Measurements from ENCODE around the gene AOPEP. TPM values are rescaled to one million over a fixed set of nuclear protein-coding genes. Genes with fewer than 3 reads are reported as not detected.

Gene AOPEP
- total and polyA plus RNA-seq, 11 donors: 105 to 310 (median 185) TPM

- H3K9me3 ChIP-seq: no peaks in the 10 kb centered on the region
- peaks cover 0 to 32% (median 7%) of the 10 kb centered on the region in 9 donors for H3K36me3 ChIP-seq
- TF ChIP-seq CTCF (IDR thresholded peaks at IDR 0.05) (no peak), POLR2A (IDR thresholded peaks at IDR 0.05) (no peak)
- 51 to 77% (median 60%) methylated on average over 16 of the region's 16 CpGs for WGBS, 4 donors
- no peak for DNase-seq
- H3K4me1 ChIP-seq: peaks cover 6 to 97% (median 63%) of the 10 kb centered on the region in 12 donors
- peaks cover 0 to 2% (median 0%) of the 10 kb centered on the region in 9 donors for H3K27me3 ChIP-seq
- peak overlapping the region in 11 of 12 donors; percentile 5 to 90 (median 84) for H3K27ac ChIP-seq
- ATAC-seq: peak in 1 of 4 donors; percentile 2
- intact Hi-C loops (cut with DNase I): loop anchor here in 2 of 10 donors (5.0 kb wide), 1 partner anchor 38 kb away; no protein-coding TSS in a partner anchor
- H3K4me3 ChIP-seq: peak overlapping the region in 4 of 12 donors; percentile 12 to 33 (median 18)
These were observed 319.3 kb downstream of the AOPEP start for GRCh38 chr9:95045751-95046150.

- DNase-seq (no peak), ATAC-seq (no peak)
- H3K9me3 ChIP-seq: no peaks in the 10 kb centered on the region
- TF ChIP-seq POLR2A (IDR thresholded peaks at IDR 0.05) (no peak), CTCF (IDR thresholded peaks at IDR 0.05) (no peak)
- peaks cover 6 to 98% (median 59%) of the 10 kb centered on the region in 12 donors for H3K4me1 ChIP-seq
- H3K27me3 ChIP-seq: peaks cover 0 to 2% (median 0%) of the 10 kb centered on the region in 9 donors
- intact Hi-C loops (cut with DNase I): loop anchor here in 3 of 10 donors (2.0 to 5.0 kb wide), 2 partner anchors 40 to 41 kb away; no protein-coding TSS in a partner anchor
- peaks cover 0 to 31% (median 7%) of the 10 kb centered on the region in 9 donors for H3K36me3 ChIP-seq
- H3K4me3 ChIP-seq: peak overlapping the region in 10 of 12 donors; percentile 39 to 65 (median 56)
- 37 to 42% (median 40%) methylated on average over 3 of the region's 3 CpGs for WGBS, 4 donors
- peak overlapping the region in 11 of 12 donors; percentile 68 to 90 (median 82) for H3K27ac ChIP-seq
These were observed 321.1 kb downstream of the AOPEP start for GRCh38 chr9:95047452-95048224.

- WGBS, 4 donors: 0 to 1% (median 1%) methylated on average over 25 to 58 of the region's 58 CpGs
- no peaks in the 10 kb centered on the region for H3K9me3 ChIP-seq
- H3K36me3 ChIP-seq: peaks cover 0 to 34% (median 7%) of the 10 kb centered on the region in 9 donors
- H3K4me3 ChIP-seq: peak overlapping the region; percentile 21 to 65 (median 54)
- peak; percentile 67 to 86 (median 73) for DNase-seq
- H3K27ac ChIP-seq: peak overlapping the region; percentile 47 to 90 (median 82)
- intact Hi-C loops (cut with DNase I): loop anchor here in 3 of 10 donors (2.0 to 5.0 kb wide), 2 partner anchors 41 to 42 kb away; no protein-coding TSS in a partner anchor
- ATAC-seq: peak; percentile 38 to 86 (median 74)
- TF ChIP-seq CTCF (IDR thresholded peaks at IDR 0.05) (no peak), POLR2A (IDR thresholded peaks at IDR 0.05) (peak in 1 of 2 donors; percentile 28)
- H3K27me3 ChIP-seq: peaks cover 0 to 2% (median 0%) of the 10 kb centered on the region in 9 donors
- H3K4me1 ChIP-seq: peaks cover 6 to 97% (median 60%) of the 10 kb centered on the region in 12 donors
These were observed 322.0 kb downstream of the AOPEP start for GRCh38 chr9:95048225-95049087.

All from heart left ventricle (tissue), 16 donors.